Neuronal stem cell (in vitro differentiated cells): ENCODE results near the gene STK40. TPM values are rescaled to one million over a fixed set of nuclear protein-coding genes. Genes with fewer than 3 reads are reported as not detected.
A peak's percentile ranks its signal among the peaks of the same experiment; 100 is the strongest.

ENCODE experiments used
- DNase-seq: peaks from one replicate; pipeline ENCODE4 v3.0.0-alpha.2; 2013; ENCODE audit warnings: low spot score
- H2AFZ ChIP-seq: one replicate; pipeline ENCODE4 v1.6.1; 2013; ENCODE audit warnings: mild to moderate bottlenecking, low read length, inconsistent platforms
- H2AK5ac ChIP-seq: 2 replicates; pipeline ENCODE4 v1.6.1; 2013; ENCODE audit warnings: low read depth, mild to moderate bottlenecking, inconsistent platforms, low read length, moderate library complexity, mixed read lengths
- H2BK120ac ChIP-seq: 2 replicates; pipeline ENCODE4 v1.6.1; 2013; ENCODE audit warnings: low read depth, mild to moderate bottlenecking, inconsistent platforms, low read length, moderate library complexity, mixed read lengths
- H2BK12ac ChIP-seq: one replicate; pipeline ENCODE4 v1.6.1; 2013; ENCODE audit warnings: low read length, inconsistent platforms
- H2BK15ac ChIP-seq: 2 replicates; pipeline ENCODE4 v1.6.1; 2013; ENCODE audit warnings: mild to moderate bottlenecking, low read length, inconsistent platforms, mixed read lengths
- H2BK5ac ChIP-seq: one replicate; pipeline ENCODE4 v1.6.1; 2013; ENCODE audit warnings: inconsistent platforms, mild to moderate bottlenecking, low read length, moderate library complexity
- H3K14ac ChIP-seq: one replicate; pipeline ENCODE4 v1.6.1; 2013; ENCODE audit warnings: low read length, inconsistent platforms
- H3K18ac ChIP-seq: 2 replicates; pipeline ENCODE4 v1.6.1; 2013; ENCODE audit warnings: low read length, inconsistent platforms
- H3K23ac ChIP-seq: 2 replicates; pipeline ENCODE4 v1.6.1; 2013; ENCODE audit warnings: low read depth, mild to moderate bottlenecking, mixed read lengths, low read length, inconsistent platforms; ENCODE audit not compliant: poor library complexity
- H3K27ac ChIP-seq: replicated peaks from 3 replicates; pipeline ENCODE4 v1.5.1; 2013; ENCODE audit warnings: low read length, inconsistent platforms
- H3K27me3 ChIP-seq, 3 experiments: 2 replicates each; pipeline ENCODE4 v1.6.1; 2013; ENCODE audit warnings: low read length in 3 of 3, mild to moderate bottlenecking in 2 of 3, inconsistent platforms in 1 of 3, low read depth in 1 of 3, mixed read lengths in 1 of 3, moderate library complexity in 1 of 3; ENCODE audit not compliant: control insufficient read depth in 3 of 3, insufficient read depth in 3 of 3
- H3K36me3 ChIP-seq, 2 donors: replicated peaks in 1 of 2; 2 replicates each; pipeline ENCODE4 v1.6.1; 2013; ENCODE audit warnings: low read length in 2 of 2; ENCODE audit not compliant: control insufficient read depth in 2 of 2, insufficient read depth in 2 of 2
- H3K4ac ChIP-seq: 2 replicates; pipeline ENCODE4 v1.6.1; 2013; ENCODE audit warnings: inconsistent platforms, mild to moderate bottlenecking, low read length, moderate library complexity
- H3K4me1 ChIP-seq, 2 donors: 1 replicate in 1 of 2; 2 replicates in 1 of 2; pipeline ENCODE4 v1.6.1; 2013; ENCODE audit warnings: low read length in 2 of 2, low read depth in 1 of 2; ENCODE audit not compliant: control insufficient read depth in 2 of 2, insufficient read depth in 1 of 2
- H3K4me2 ChIP-seq: one replicate; pipeline ENCODE4 v1.6.1; 2013; ENCODE audit warnings: mild to moderate bottlenecking, low read length, inconsistent platforms; ENCODE audit not compliant: insufficient read depth, poor library complexity, severe bottlenecking
- H3K4me3 ChIP-seq, 2 donors: 2 replicates each; pipeline ENCODE4 v1.5.1; 2013; ENCODE audit warnings: low read length in 2 of 2, mild to moderate bottlenecking in 2 of 2, inconsistent platforms in 1 of 2, moderate library complexity in 1 of 2
- H3K79me1 ChIP-seq: one replicate; pipeline ENCODE4 v1.6.1; 2013; ENCODE audit warnings: low read depth, mild to moderate bottlenecking, inconsistent platforms, low read length, moderate library complexity
- H3K9ac ChIP-seq: one replicate; pipeline ENCODE4 v1.6.1; 2013; ENCODE audit warnings: mild to moderate bottlenecking, low read depth, low read length, inconsistent platforms; ENCODE audit not compliant: poor library complexity
- H3K9me3 ChIP-seq, 2 donors: replicated peaks in 1 of 2; 2 replicates each; pipeline versions ENCODE3 to v1.6.1; 2013; ENCODE audit warnings: low read length in 2 of 2, mild to moderate bottlenecking in 2 of 2, inconsistent platforms in 1 of 2, low read depth in 1 of 2, mixed read lengths in 1 of 2, moderate library complexity in 1 of 2; ENCODE audit not compliant: control insufficient read depth in 2 of 2, insufficient read depth in 1 of 2
- H4K8ac ChIP-seq: one replicate; pipeline ENCODE4 v1.6.1; 2013; ENCODE audit warnings: low read depth, mild to moderate bottlenecking, inconsistent platforms, low read length, moderate library complexity
- H4K91ac ChIP-seq: one replicate; pipeline ENCODE4 v1.6.1; 2013; ENCODE audit warnings: low read length, low read depth, mild to moderate bottlenecking, inconsistent platforms; ENCODE audit not compliant: poor library complexity
- WGBS, 2 donors: extraction: QIAGEN DNeasy Blood & Tissue Kit; methylation state at CpG; one replicate each; pipeline ENCODE4 v1.1.7; 2013; ENCODE audit warnings: missing lambda C conversion rate in 2 of 2, mixed read lengths in 1 of 2; ENCODE audit not compliant: insufficient read length in 2 of 2, insufficient replicate concordance in 1 of 2; ENCODE audit errors: extremely low coverage in 2 of 2; 5-methylcytosine and 5-hydroxymethylcytosine counted together
- polyA plus RNA-seq, 2 experiments: library from polyadenylated mRNA; stranded (reverse); fragments of 200-250 nt; gene quantifications; one replicate each; pipeline ENCODE4 v1.2.3, GENCODE V29; 2013

The STK40 gene, protein sequence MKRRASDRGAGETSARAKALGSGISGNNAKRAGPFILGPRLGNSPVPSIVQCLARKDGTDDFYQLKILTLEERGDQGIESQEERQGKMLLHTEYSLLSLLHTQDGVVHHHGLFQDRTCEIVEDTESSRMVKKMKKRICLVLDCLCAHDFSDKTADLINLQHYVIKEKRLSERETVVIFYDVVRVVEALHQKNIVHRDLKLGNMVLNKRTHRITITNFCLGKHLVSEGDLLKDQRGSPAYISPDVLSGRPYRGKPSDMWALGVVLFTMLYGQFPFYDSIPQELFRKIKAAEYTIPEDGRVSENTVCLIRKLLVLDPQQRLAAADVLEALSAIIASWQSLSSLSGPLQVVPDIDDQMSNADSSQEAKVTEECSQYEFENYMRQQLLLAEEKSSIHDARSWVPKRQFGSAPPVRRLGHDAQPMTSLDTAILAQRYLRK
- polyA plus RNA-seq (2013, experiment 1 of 2) = 49.4 TPM
- 50.2 TPM for polyA plus RNA-seq (2013, experiment 2 of 2)

DNA sequence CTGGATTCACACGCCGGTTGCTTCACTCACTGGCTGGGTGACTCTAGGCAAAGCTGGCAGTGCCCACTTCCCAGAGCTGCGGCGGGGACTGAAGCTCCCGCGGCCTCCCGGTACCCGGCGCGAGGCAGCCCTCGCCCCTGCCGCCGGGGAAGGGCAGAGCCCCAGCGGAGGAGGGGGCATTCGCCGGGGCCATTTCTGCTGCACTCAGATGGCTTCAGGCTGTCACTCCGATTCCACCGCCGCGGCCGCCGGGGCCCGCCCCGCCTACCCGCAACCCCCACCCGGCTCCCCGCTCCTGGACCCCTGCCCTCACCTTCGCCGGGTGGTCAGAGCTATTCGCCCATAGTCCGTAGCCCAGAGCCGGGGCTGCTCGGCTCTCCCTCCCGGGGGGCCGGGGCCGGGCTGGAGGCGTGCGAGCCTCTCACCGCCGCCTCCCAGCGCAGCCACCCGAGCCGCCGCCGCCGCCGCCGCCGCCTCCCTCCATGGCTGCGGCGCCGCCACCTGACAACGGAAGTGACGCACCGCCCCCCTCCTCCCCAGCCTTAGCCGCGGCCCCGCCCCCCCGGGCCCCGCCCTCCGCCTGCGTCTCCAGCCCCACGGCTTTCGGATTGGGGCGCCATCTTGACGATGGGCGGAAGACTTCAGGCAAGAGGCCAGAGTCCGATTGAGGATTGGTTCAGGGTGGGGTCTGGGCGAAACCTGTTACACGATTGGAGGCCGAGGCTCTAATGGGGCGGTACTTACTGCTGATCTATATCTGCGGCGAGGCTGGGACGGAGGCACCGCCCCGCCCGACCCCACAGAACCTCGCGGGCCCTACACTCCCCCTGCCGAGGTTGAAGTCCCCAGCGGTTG lies at the start of gene STK40:
Gene STK40 (minus strand): TSS at position 515 of the 855 bp plus-strand sequence. CDS start 24,592 bp downstream, outside the sequence.
- H2AK5ac ChIP-seq = no peak within 1 kb of the TSS
- no peak within 1 kb of the TSS for H2BK12ac ChIP-seq
- peak within 1 kb of the TSS; percentile 32 for H3K23ac ChIP-seq
- peak within 1 kb of the TSS; percentile 97 for H3K4me2 ChIP-seq
- H3K9ac ChIP-seq = peak within 1 kb of the TSS; percentile 67
- H3K14ac ChIP-seq = peak within 1 kb of the TSS; percentile 87
- H4K8ac ChIP-seq = no peak within 1 kb of the TSS
- WGBS, 2 donors = no CpG with 5 or more reads among the region's 82 CpGs
- H3K4ac ChIP-seq = no peak within 1 kb of the TSS
- peak within 1 kb of the TSS; percentile 86 for H3K27ac ChIP-seq
- H2BK15ac ChIP-seq = no peak within 1 kb of the TSS
- H3K18ac ChIP-seq = peak within 1 kb of the TSS; percentile 94
- no peaks in the 10 kb centered on the region for H3K9me3 ChIP-seq
- H2BK5ac ChIP-seq = peak within 1 kb of the TSS; percentile 83
- peak within 1 kb of the TSS; percentile 24 for H4K91ac ChIP-seq
- no peak within 1 kb of the TSS for H2BK120ac ChIP-seq
- H3K36me3 ChIP-seq = peaks cover 8 to 23% of the 10 kb centered on the region in 2 donors
- peaks cover 19 to 21% of the 10 kb centered on the region in 2 donors for H3K4me1 ChIP-seq
- H3K79me1 ChIP-seq = no peaks in the 10 kb centered on the region
- DNase-seq = peak; percentile 98
- peak within 1 kb of the TSS; percentile 85 to 93 for H3K4me3 ChIP-seq
- H2AFZ ChIP-seq = peak within 1 kb of the TSS; percentile 95
- H3K27me3 ChIP-seq = no peaks in the 10 kb centered on the region

DNA sequence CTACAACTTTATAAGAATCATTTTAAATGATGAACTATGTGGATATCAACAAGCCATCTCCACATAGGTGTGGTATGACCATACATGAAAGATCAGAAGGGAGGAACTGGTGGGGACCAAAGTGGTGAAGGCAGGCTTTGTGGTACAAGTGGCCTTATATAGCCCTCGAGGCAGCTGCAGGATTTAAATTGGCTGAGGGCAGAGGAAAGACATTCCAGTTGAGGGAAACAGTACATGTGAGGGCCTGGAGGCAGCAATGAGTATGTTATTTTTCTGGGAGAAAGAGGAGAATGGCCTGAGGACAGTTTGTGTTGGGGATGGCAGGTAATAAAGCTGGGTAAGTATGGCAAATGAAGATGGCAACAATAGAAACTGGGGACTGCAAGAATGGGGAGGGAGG lies 47.4 kb upstream of the STK40 start:
- H3K9me3 ChIP-seq = no peaks in the 10 kb centered on the region
- no peak overlapping the region for H2AFZ ChIP-seq
- H4K8ac ChIP-seq = no peak overlapping the region
- H3K36me3 ChIP-seq = peaks cover 7 to 40% of the 10 kb centered on the region in 2 donors
- no peak overlapping the region for H3K9ac ChIP-seq
- no peak overlapping the region for H2BK12ac ChIP-seq
- H3K4me1 ChIP-seq = no peaks in the 10 kb centered on the region
- no peak overlapping the region for H4K91ac ChIP-seq
- no peak overlapping the region for H2BK15ac ChIP-seq
- no peak overlapping the region for H3K14ac ChIP-seq
- no peak overlapping the region for H3K4ac ChIP-seq
- H3K27me3 ChIP-seq = no peaks in the 10 kb centered on the region
- no peak overlapping the region for H2AK5ac ChIP-seq
- no peak overlapping the region for H3K18ac ChIP-seq
- H2BK5ac ChIP-seq = no peak overlapping the region
- no peak for DNase-seq
- H2BK120ac ChIP-seq = no peak overlapping the region
- no peak overlapping the region for H3K27ac ChIP-seq
- no peak overlapping the region for H3K23ac ChIP-seq
- no CpG with 5 or more reads among the region's 1 CpG for WGBS, 2 donors
- no peak overlapping the region for H3K4me2 ChIP-seq
- no peaks in the 10 kb centered on the region for H3K79me1 ChIP-seq
- no peak overlapping the region for H3K4me3 ChIP-seq

DNA sequence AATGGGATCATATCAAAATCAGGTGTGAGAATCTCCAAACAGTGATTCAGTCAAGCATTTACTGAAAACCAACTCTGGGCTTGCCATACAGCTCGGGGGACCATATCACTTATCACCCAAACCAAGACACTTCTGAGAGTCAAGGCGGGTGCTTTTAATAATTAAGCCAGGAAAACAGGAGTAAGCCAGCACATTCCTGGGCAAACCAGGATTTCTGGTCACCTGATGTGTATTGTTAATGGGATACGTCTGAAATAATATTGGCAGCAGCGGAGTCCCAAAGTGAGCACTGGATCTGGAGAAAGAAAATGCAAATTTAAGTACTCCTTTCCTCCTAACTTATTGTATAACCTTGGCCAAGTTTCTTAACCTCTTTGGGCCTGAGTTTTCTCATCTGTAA lies 46.9 kb upstream of the STK40 start:
- Histone ChIP-seq H3K23ac (no peak overlapping the region), H3K14ac (no peak overlapping the region), H2BK5ac (no peak overlapping the region), H3K27me3 (no peaks in the 10 kb centered on the region), H3K27ac (no peak overlapping the region), H3K18ac (no peak overlapping the region), H2AFZ (no peak overlapping the region), H3K4me1 (no peaks in the 10 kb centered on the region), H2BK120ac (no peak overlapping the region), H3K9ac (no peak overlapping the region), H3K9me3 (no peaks in the 10 kb centered on the region), H2BK12ac (no peak overlapping the region), H3K79me1 (no peaks in the 10 kb centered on the region), H4K8ac (no peak overlapping the region), H3K4ac (no peak overlapping the region), H3K4me2 (no peak overlapping the region), H4K91ac (no peak overlapping the region), H2AK5ac (no peak overlapping the region), H3K4me3 (no peak overlapping the region), H2BK15ac (no peak overlapping the region), H3K36me3 (peaks cover 7 to 37% of the 10 kb centered on the region in 2 donors)
- no peak for DNase-seq
- no CpG with 5 or more reads among the region's 4 CpGs for WGBS, 2 donors

DNA sequence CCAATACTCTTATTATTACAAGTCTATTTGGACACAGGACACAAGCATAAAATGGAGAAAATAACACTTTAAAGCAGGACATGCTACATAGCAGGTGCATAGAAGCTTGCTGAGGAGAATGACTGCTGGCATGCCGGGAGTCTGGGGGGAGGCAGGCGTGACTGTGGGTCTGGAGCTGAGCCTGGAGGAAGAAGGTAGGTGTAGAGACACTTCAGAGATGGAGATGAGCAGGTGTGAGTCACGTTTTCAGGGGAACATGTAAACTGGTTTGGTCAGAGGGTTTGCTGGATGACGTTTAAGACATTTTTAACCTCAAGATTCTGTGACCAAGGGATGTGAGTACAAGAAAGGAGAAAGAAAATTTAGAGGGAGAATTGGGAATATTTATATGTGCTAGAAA lies 40.1 kb upstream of the STK40 start:
- Histone ChIP-seq H3K9me3 (no peaks in the 10 kb centered on the region), H3K4me2 (no peak overlapping the region), H2BK120ac (no peak overlapping the region), H3K27me3 (no peaks in the 10 kb centered on the region), H3K4me1 (no peaks in the 10 kb centered on the region), H3K9ac (no peak overlapping the region), H2AK5ac (no peak overlapping the region), H4K8ac (no peak overlapping the region), H3K4ac (no peak overlapping the region), H3K23ac (no peak overlapping the region), H2BK5ac (no peak overlapping the region), H3K27ac (no peak overlapping the region), H4K91ac (no peak overlapping the region), H3K14ac (no peak overlapping the region), H3K18ac (no peak overlapping the region), H2BK12ac (no peak overlapping the region), H3K79me1 (no peaks in the 10 kb centered on the region), H3K36me3 (peaks cover 3 to 21% of the 10 kb centered on the region in 2 donors), H2BK15ac (no peak overlapping the region), H2AFZ (no peak overlapping the region), H3K4me3 (no peak overlapping the region)
- DNase-seq = no peak
- WGBS, 2 donors = no CpG with 5 or more reads among the region's 4 CpGs
